Thyroid gland (tissue), 4 donors: ENCODE data around the gene HNRNPA2B1. TPM values are rescaled to one million over a fixed set of nuclear protein-coding genes. Genes with fewer than 3 reads are reported as not detected.
A peak's percentile ranks its signal among the peaks of the same experiment; 100 is the strongest.

ENCODE experiments used
- DNase-seq, 2 donors: peaks; one replicate each; pipeline ENCODE4 v3.0.0-alpha.2; 2019
- H3K27ac ChIP-seq, 3 donors: fragments of 200-600 bp; sonication (generic); 1 replicate in 2 of 3; 2 replicates in 1 of 3; pipeline ENCODE4 v1.5.1; 2016 to 2019; ENCODE audit warnings: mild to moderate bottlenecking in 1 of 3, moderate library complexity in 1 of 3
- H3K27me3 ChIP-seq: fragments of 200-600 bp; sonication (generic); one replicate; pipeline ENCODE4 v1.5.1; 2019
- H3K36me3 ChIP-seq, 2 donors: fragments of 200-600 bp; sonication (generic); one replicate each; pipeline ENCODE4 v1.5.1; 2016 to 2019
- H3K4me1 ChIP-seq, 2 donors: fragments of 200-600 bp; sonication (generic); one replicate each; pipeline ENCODE4 v1.5.1; 2017 to 2019
- H3K4me3 ChIP-seq, 3 donors: fragments of 200-600 bp; sonication (generic); replicated peaks in 1 of 3; 1 replicate in 2 of 3; 2 replicates in 1 of 3; pipeline ENCODE4 v1.5.1; 2016; ENCODE audit warnings: mild to moderate bottlenecking in 1 of 3
- H3K9me3 ChIP-seq: fragments of 200-600 bp; sonication (generic); one replicate; pipeline ENCODE4 v1.5.1; 2017
- CTCF ChIP-seq, 6 experiments: fragments of 200-600 bp in 3 of 6; fragments of 450-650 bp in 3 of 6; sonication (generic) in 3 of 6; IDR thresholded peaks; one replicate each; pipeline ENCODE4 v1.5.1; 2016 to 2019; ENCODE audit warnings: antibody characterized with exemption in 6 of 6, mild to moderate bottlenecking in 2 of 6, inconsistent platforms in 1 of 6, moderate library complexity in 1 of 6
- POLR2A ChIP-seq, 2 donors: fragments of 450-650 bp; IDR thresholded peaks; one replicate each; pipeline ENCODE4 v1.6.1; 2017; ENCODE audit warnings: antibody characterized with exemption in 2 of 2, mild to moderate bottlenecking in 2 of 2, moderate library complexity in 1 of 2
- WGBS, 2 donors: methylation state at CpG; one replicate each; pipeline ENCODE4 v1.1.5; 2017; 5-methylcytosine and 5-hydroxymethylcytosine counted together
- intact Hi-C: fragments of 100-400 bp; cut with DNase I; formaldehyde crosslinking; loops from one replicate; pipeline ENCODE4 v1.15.1; 2023
- total RNA-seq, 4 donors: library from RNA; depleted of rRNA; stranded (reverse); fragments of >200 nt; gene quantifications; one replicate each; pipeline ENCODE4 v1.2.3, GENCODE V29; 2016

The HNRNPA2B1 gene
- total RNA-seq, 4 donors from 2014 or later: 192 to 303 (median 239) TPM

GRCh38 chr7:26201247-26202018 lies 887 bp upstream of the HNRNPA2B1 start, which contains the start of gene CBX3:
CBX3 (plus strand) TSS chr7:26201745; CDS start chr7:26202999, 1,254 bp downstream.
- 0% methylated on average over 18 to 39 of the region's 86 CpGs for WGBS, 2 donors
- intact Hi-C loops: no loop called here

DNA sequence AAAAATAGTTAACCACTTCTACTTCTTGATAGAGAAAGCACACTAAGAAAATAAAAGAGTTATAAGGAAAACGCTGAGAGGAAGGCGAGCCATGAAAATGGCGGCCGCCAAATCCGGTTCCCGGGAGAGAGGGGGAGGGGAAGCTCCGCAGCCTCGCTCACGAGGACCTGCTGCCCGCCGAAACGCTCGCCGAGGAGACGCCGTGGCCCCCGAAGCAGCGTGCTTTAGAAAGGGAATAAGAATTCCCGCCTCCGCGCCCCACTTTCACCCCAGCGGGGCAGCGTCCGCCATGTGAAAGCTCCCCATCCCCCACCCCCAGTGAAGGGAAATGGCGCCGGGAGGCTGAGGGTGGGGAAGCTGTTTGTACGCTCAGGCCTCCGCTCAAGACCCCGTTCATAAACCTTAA lies 505 bp downstream of the HNRNPA2B1 start:
- Histone ChIP-seq H3K27ac (peak overlapping the region; percentile 99 to 100 (median 99)), H3K9me3 (no peaks in the 10 kb centered on the region), H3K4me3 (peak overlapping the region; percentile 61 to 96 (median 86)), H3K4me1 (peaks cover 27 to 41% of the 10 kb centered on the region in 2 donors), H3K27me3 (no peaks in the 10 kb centered on the region), H3K36me3 (peaks cover 22 to 23% of the 10 kb centered on the region in 2 donors)
- intact Hi-C loops: no loop called here
- TF ChIP-seq CTCF (IDR thresholded peaks at IDR 0.05): no peak
- TF ChIP-seq POLR2A (IDR thresholded peaks at IDR 0.05): no peak
- peak; percentile 66 to 74 for DNase-seq
- 0% methylated on average over 24 to 28 of the region's 29 CpGs for WGBS, 2 donors

More at GRCh38 chr7:26201247-26202018, 887 bp upstream of the HNRNPA2B1 start, which contains the start of gene CBX3:
- Histone ChIP-seq H3K27me3 (no peaks in the 10 kb centered on the region), H3K4me1 (peaks cover 26 to 36% of the 10 kb centered on the region in 2 donors), H3K36me3 (peaks cover 9 to 11% of the 10 kb centered on the region in 2 donors), H3K27ac (peak within 1 kb of the TSS; percentile 99 to 100 (median 99)), H3K4me3 (peak within 1 kb of the TSS; percentile 61 to 96 (median 86)), H3K9me3 (no peaks in the 10 kb centered on the region)
- peak; percentile 41 to 82 for TF ChIP-seq POLR2A (IDR thresholded peaks at IDR 0.05)
- TF ChIP-seq CTCF (IDR thresholded peaks at IDR 0.05): peak in 1 of 6 experiments; percentile 5
- DNase-seq: peak; percentile 86 to 88

DNA sequence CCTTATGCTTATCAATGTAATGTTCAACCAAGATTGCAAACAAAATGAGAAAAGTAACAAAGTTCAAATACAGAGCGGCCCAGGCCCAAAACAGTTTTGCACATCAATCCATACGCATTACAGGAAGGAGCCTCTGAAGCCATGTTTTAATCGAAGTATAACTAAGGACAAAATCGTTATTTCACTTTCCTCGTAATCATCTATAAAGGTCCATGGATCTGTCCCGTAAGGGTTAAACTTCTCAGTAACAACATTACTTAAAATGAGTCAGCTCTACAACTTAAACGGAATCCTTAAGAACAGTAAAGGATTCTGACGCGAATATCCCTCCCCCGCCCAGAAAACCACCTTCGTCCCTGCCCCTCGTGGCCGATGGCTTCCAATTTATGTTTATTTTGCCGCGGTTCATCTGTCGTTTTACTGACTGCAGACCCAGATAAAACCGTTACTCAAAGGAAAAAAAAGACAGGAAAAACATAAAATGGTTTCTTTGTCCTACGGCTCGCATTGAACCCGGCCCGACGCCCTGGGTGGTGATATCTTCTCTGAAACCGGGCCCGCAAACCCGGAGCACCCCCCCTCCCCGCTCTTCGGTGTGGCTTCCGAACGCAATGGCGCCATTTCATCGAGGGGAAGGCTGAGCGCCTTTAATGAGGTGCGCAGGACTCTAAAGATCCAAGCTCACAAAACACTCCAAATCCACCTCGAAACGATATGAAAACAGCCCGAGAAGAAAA lies 1.1 kb downstream of the HNRNPA2B1 start:
- peak overlapping the region; percentile 99 to 100 (median 99) for H3K27ac ChIP-seq
- 0% methylated on average over 36 of the region's 36 CpGs for WGBS, 2 donors
- peak overlapping the region; percentile 61 to 96 (median 86) for H3K4me3 ChIP-seq
- intact Hi-C loops: no loop called here
- TF ChIP-seq POLR2A (IDR thresholded peaks at IDR 0.05): peak in 1 of 2 donors; percentile 69
- TF ChIP-seq CTCF (IDR thresholded peaks at IDR 0.05): no peak
- H3K27me3 ChIP-seq: no peaks in the 10 kb centered on the region
- peaks cover 26 to 28% of the 10 kb centered on the region in 2 donors for H3K36me3 ChIP-seq
- H3K9me3 ChIP-seq: no peaks in the 10 kb centered on the region
- peak; percentile 71 to 76 for DNase-seq
- H3K4me1 ChIP-seq: peaks cover 25 to 35% of the 10 kb centered on the region in 2 donors

- TF ChIP-seq POLR2A (IDR thresholded peaks at IDR 0.05) (no peak), CTCF (IDR thresholded peaks at IDR 0.05) (no peak)
- Histone ChIP-seq H3K27ac (peak overlapping the region; percentile 99 to 100 (median 99)), H3K4me1 (peaks cover 20 to 36% of the 10 kb centered on the region in 2 donors), H3K36me3 (peaks cover 33 to 35% of the 10 kb centered on the region in 2 donors), H3K27me3 (no peaks in the 10 kb centered on the region), H3K4me3 (peak overlapping the region; percentile 61 to 96 (median 86)), H3K9me3 (no peaks in the 10 kb centered on the region)
- no peak for DNase-seq
- intact Hi-C loops: no loop called here
- 1% methylated on average over 7 of the region's 7 CpGs for WGBS, 2 donors
Observed at GRCh38 chr7:26198781-26199169, 1.8 kb downstream of the HNRNPA2B1 start.
